Middle frontal gyrus (tissue), 1 donor: ENCODE data around the gene CUEDC2.
"Not testable (repeated sequence)": the region's sequence is repeated elsewhere in the genome, so short reads cannot be mapped to it uniquely, and the experiment has no call there.

ENCODE experiments used
- DNase-seq: peaks from one replicate; pipeline ENCODE4 v3.0.0-alpha.2; 2015; ENCODE audit warnings: low spot score; ENCODE audit errors: extremely low spot score

The CUEDC2 gene

GRCh38 chr10:102454662-102455487 lies 22.5 kb upstream of the CUEDC2 start:
- DNase-seq = not testable (repeated sequence)

- DNase-seq = no peak
Observed at GRCh38 chr10:102453502-102453901, 21.1 kb upstream of the CUEDC2 start.

- DNase-seq = no peak
Observed at GRCh38 chr10:102452672-102453340, 20.4 kb upstream of the CUEDC2 start.

GRCh38 chr10:102451105-102451969 lies 19.0 kb upstream of the CUEDC2 start, which contains the start of gene C10orf95:
Gene C10orf95 (minus strand): TSS chr10:102451543. CDS start chr10:102451093, 450 bp downstream.
- DNase-seq = no peak

- DNase-seq = peak; percentile 85
Observed at GRCh38 chr10:102450374-102451104, 18.2 kb upstream of the CUEDC2 start.

GRCh38 chr10:102450124-102450373 lies 17.7 kb upstream of the CUEDC2 start:
- DNase-seq = no peak

GRCh38 chr10:102449321-102450123 lies 17.1 kb upstream of the CUEDC2 start:
- DNase-seq = no peak

GRCh38 chr10:102444851-102445250 lies 12.5 kb upstream of the CUEDC2 start:
- DNase-seq = no peak

GRCh38 chr10:102438374-102438773 lies 6.0 kb upstream of the CUEDC2 start:
- no peak for DNase-seq

- no peak for DNase-seq
Observed at GRCh38 chr10:102437515-102437914, 5.1 kb upstream of the CUEDC2 start.

GRCh38 chr10:102436312-102436711 lies 3.9 kb upstream of the CUEDC2 start:
- DNase-seq = no peak

- no peak for DNase-seq
Observed at GRCh38 chr10:102435529-102436233, 3.3 kb upstream of the CUEDC2 start.

- DNase-seq = no peak
Observed at GRCh38 chr10:102435133-102435497, 2.7 kb upstream of the CUEDC2 start.

GRCh38 chr10:102434394-102435132 lies 2.2 kb upstream of the CUEDC2 start:
- DNase-seq = no peak

GRCh38 chr10:102433619-102434046 lies 1.3 kb upstream of the CUEDC2 start:
- DNase-seq = no peak

GRCh38 chr10:102431452-102432124 lies 786 bp downstream of the CUEDC2 start:
- DNase-seq = no peak

- no peak for DNase-seq
Observed at GRCh38 chr10:102429468-102429867, 2.9 kb downstream of the CUEDC2 start.

GRCh38 chr10:102426803-102427287 lies 5.5 kb downstream of the CUEDC2 start:
- DNase-seq = no peak
